ENCODE data around the gene ALDOB. TPM values are rescaled to one million over a fixed set of nuclear protein-coding genes. Genes with fewer than 3 reads are reported as not detected.

Gene ALDOB
- total RNA-seq, 2 experiments from 2014 or later = not detected

GRCh38 chr9:101403516-101404285, 31.9 kb downstream of the ALDOB start:
- Mint-ChIP-seq H3K27ac (no peak overlapping the region), H3K4me1 (ENCODE audit: low read depth) (peaks cover 41% of the 10 kb centered on the region), H3K9me3 (peaks cover 27% of the 10 kb centered on the region), H3K36me3 (ENCODE audit: low read depth) (peaks cover 90% of the 10 kb centered on the region), H3K4me3 (no peak overlapping the region), H3K27me3 (no peaks in the 10 kb centered on the region)
- TF ChIP-seq CTCF (IDR thresholded peaks at IDR 0.05) = no peak
- ATAC-seq (ENCODE audit: poor library complexity) (no peak), DNase-seq (no peak)
- Histone ChIP-seq H3K27me3 (ENCODE audit: control insufficient read depth in 1 of 2, insufficient read depth in 2 of 2, low read length in 2 of 2) (no peaks in the 10 kb centered on the region), H3K4me3 (ENCODE audit: low read length) (no peak overlapping the region), H3K9me3 (ENCODE audit: control insufficient read depth in 1 of 2, insufficient read depth in 1 of 2, low read length in 2 of 2) (peaks cover 9 to 35% of the 10 kb centered on the region in 2 experiments), H3K36me3 (ENCODE audit: insufficient read depth, low read length) (peaks cover 78% of the 10 kb centered on the region), H3K27ac (ENCODE audit: low read depth in 1 of 2, low read length in 2 of 2) (no peak overlapping the region), H3K4me1 (ENCODE audit: insufficient read depth, low read length) (peaks cover 19% of the 10 kb centered on the region)
- CTCF ChIA-PET = interaction anchor here (0.6 kb wide), 1 partner anchor 1501 kb away, joined by 3 read pairs; no protein-coding TSS in a partner anchor
- POLR2A ChIA-PET = no interaction called here
- intact Hi-C loops (cut with DNase I, micrococcal nuclease) = loop anchor here in 1 of 2 experiments (10.0 kb wide), 2 partner anchors 809 to 1579 kb away; partner anchors contain the start of gene NR4A3

GRCh38 chr9:101400120-101400519, 35.5 kb downstream of the ALDOB start:
- DNase-seq (no peak), ATAC-seq (ENCODE audit: poor library complexity) (no peak)
- no peaks in the 10 kb centered on the region for H3K27me3 Mint-ChIP-seq
- ChIA-PET CTCF (interaction anchor here (2.2 kb wide), 1 partner anchor 12 kb away, joined by 14 read pairs; no protein-coding TSS in a partner anchor), POLR2A (no interaction called here)
- H3K4me1 Mint-ChIP-seq (ENCODE audit: low read depth) = peaks cover 75% of the 10 kb centered on the region
- H3K9me3 Mint-ChIP-seq = peaks cover 7% of the 10 kb centered on the region
- no peak overlapping the region for H3K27ac ChIP-seq (ENCODE audit: low read depth in 1 of 2, low read length in 2 of 2)
- H3K9me3 ChIP-seq (ENCODE audit: control insufficient read depth in 1 of 2, insufficient read depth in 1 of 2, low read length in 2 of 2) = peaks cover 0 to under 1% of the 10 kb centered on the region in 2 experiments
- H3K4me3 Mint-ChIP-seq = peak overlapping the region; percentile 81
- H3K27ac Mint-ChIP-seq = peak overlapping the region; percentile 99
- no peak for TF ChIP-seq CTCF (IDR thresholded peaks at IDR 0.05)
- H3K36me3 Mint-ChIP-seq (ENCODE audit: low read depth) = peaks cover 89% of the 10 kb centered on the region
- peaks cover 49% of the 10 kb centered on the region for H3K36me3 ChIP-seq (ENCODE audit: insufficient read depth, low read length)
- H3K4me1 ChIP-seq (ENCODE audit: insufficient read depth, low read length) = peaks cover 32% of the 10 kb centered on the region
- no peak overlapping the region for H3K4me3 ChIP-seq (ENCODE audit: low read length)
- H3K27me3 ChIP-seq (ENCODE audit: control insufficient read depth in 1 of 2, insufficient read depth in 2 of 2, low read length in 2 of 2) = no peaks in the 10 kb centered on the region
- intact Hi-C loops (cut with DNase I, micrococcal nuclease) = loop anchor here in 1 of 2 experiments (10.0 kb wide), 2 partner anchors 805 to 1575 kb away; partner anchors contain the start of gene NR4A3

GRCh38 chr9:101399643-101399970, 36.0 kb downstream of the ALDOB start:
- POLR2A ChIA-PET = interaction anchor here (1.6 kb wide), 2 partner anchors 134 to 171 kb away, joined by 9 to 31 read pairs; partner anchors contain the start of gene RNF20
- Mint-ChIP-seq H3K4me3 (peak overlapping the region; percentile 99), H3K36me3 (ENCODE audit: low read depth) (peaks cover 89% of the 10 kb centered on the region), H3K9me3 (peaks cover 3% of the 10 kb centered on the region), H3K27me3 (no peaks in the 10 kb centered on the region), H3K27ac (peak overlapping the region; percentile 99), H3K4me1 (ENCODE audit: low read depth) (peaks cover 80% of the 10 kb centered on the region)
- intact Hi-C loops (cut with DNase I, micrococcal nuclease) = loop anchor here (1.0 to 10.0 kb wide), 5 partner anchors 133 to 1492 kb away; partner anchors contain the start of genes RNF20 (in 2 of the 2), STX17 (in 1 of the 2) and TEX10 (in 1 of the 2)
- Histone ChIP-seq H3K27me3 (ENCODE audit: control insufficient read depth in 1 of 2, insufficient read depth in 2 of 2, low read length in 2 of 2) (no peaks in the 10 kb centered on the region), H3K36me3 (ENCODE audit: insufficient read depth, low read length) (peaks cover 46% of the 10 kb centered on the region), H3K9me3 (ENCODE audit: control insufficient read depth in 1 of 2, insufficient read depth in 1 of 2, low read length in 2 of 2) (no peaks in the 10 kb centered on the region), H3K4me3 (ENCODE audit: low read length) (peak overlapping the region; percentile 81), H3K4me1 (ENCODE audit: insufficient read depth, low read length) (peaks cover 32% of the 10 kb centered on the region), H3K27ac (ENCODE audit: low read depth in 1 of 2, low read length in 2 of 2) (peak overlapping the region in 1 of 2 donors; percentile 58)
- DNase-seq (peak in 2 of 14 experiments; percentile 1 to 9), ATAC-seq (ENCODE audit: poor library complexity) (no peak)
- CTCF ChIA-PET = interaction anchor here (2.2 kb wide), 1 partner anchor 12 kb away, joined by 14 read pairs; no protein-coding TSS in a partner anchor
- TF ChIP-seq CTCF (IDR thresholded peaks at IDR 0.05) = no peak

All from CD4-positive, alpha-beta T cell (primary cell).